ENCODE data around the gene DLL1. TPM values are rescaled to one million over a fixed set of nuclear protein-coding genes. Genes with fewer than 3 reads are reported as not detected.
"Not testable (repeated sequence)": the region's sequence is repeated elsewhere in the genome, so short reads cannot be mapped to it uniquely, and the experiment has no call there.

DLL1 gene
- total RNA-seq, 1 donor from 2014 or later = 16.5 TPM

DNA sequence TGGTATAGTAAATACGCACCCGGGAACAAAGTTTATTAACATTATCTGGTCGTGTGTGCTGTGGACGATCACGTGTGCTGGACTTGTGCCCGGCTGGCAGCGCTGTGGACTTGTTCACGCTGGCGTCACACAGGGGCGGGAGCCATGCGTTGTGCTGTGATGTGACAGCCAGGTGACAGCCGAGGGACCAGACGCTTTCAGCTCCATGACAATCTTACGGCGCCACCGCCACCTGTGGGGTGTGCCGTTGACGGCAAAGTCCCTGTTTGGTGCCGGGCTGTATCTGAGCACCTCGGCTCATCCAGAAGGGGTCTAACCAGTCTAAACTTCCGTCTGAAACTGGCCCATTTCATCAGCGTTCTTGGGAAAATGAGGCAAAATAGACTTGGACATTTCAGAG is 25.2 kb downstream of the DLL1 start:
- TF ChIP-seq, protein P1, sequence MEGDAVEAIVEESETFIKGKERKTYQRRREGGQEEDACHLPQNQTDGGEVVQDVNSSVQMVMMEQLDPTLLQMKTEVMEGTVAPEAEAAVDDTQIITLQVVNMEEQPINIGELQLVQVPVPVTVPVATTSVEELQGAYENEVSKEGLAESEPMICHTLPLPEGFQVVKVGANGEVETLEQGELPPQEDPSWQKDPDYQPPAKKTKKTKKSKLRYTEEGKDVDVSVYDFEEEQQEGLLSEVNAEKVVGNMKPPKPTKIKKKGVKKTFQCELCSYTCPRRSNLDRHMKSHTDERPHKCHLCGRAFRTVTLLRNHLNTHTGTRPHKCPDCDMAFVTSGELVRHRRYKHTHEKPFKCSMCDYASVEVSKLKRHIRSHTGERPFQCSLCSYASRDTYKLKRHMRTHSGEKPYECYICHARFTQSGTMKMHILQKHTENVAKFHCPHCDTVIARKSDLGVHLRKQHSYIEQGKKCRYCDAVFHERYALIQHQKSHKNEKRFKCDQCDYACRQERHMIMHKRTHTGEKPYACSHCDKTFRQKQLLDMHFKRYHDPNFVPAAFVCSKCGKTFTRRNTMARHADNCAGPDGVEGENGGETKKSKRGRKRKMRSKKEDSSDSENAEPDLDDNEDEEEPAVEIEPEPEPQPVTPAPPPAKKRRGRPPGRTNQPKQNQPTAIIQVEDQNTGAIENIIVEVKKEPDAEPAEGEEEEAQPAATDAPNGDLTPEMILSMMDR (IDR thresholded peaks at IDR 0.05) = no peak
- no peaks in the 10 kb centered on the region for H3K27me3 ChIP-seq
- H3K4me3 ChIP-seq = no peak overlapping the region
- no peaks in the 10 kb centered on the region for H3K4me1 ChIP-seq
- intact Hi-C loops (cut with DNase I) = no loop called here
- DNase-seq (ENCODE audit: low spot score in 2 of 2) = no peak
- no peak overlapping the region for H3K27ac ChIP-seq
- no peaks in the 10 kb centered on the region for H3K36me3 ChIP-seq
- H3K9me3 ChIP-seq = no peaks in the 10 kb centered on the region

DNA sequence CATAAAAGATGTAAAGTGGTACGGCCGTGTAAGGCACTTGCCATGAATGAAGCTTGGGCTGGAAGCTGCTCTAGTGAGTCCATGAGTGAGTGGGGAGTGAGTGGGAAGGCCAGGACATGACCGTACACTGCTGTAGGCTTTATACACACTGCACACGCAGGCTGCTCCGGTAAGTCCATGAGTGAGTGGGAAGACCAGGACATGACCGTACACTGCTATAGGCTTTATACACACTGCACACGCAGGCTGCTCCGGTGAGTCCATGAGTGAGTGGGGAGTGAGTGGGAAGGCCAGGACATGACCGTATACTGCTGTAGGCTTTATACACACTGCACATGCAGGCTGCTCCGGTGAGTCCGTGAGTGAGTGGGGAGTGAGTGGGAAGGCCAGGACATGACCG is 26.2 kb downstream of the DLL1 start:
- H3K36me3 ChIP-seq; intact Hi-C loops (cut with DNase I); DNase-seq (ENCODE audit: low spot score in 2 of 2): not testable (repeated sequence)

GRCh38 chr6:170264086-170264485 is 26.8 kb downstream of the DLL1 start:
- intact Hi-C loops (cut with DNase I) = no loop called here
- TF ChIP-seq, protein P1 (IDR thresholded peaks at IDR 0.05) = no peak
- H3K27ac ChIP-seq = no peak overlapping the region
- no peak for DNase-seq (ENCODE audit: low spot score in 2 of 2)
- H3K4me1 ChIP-seq = no peaks in the 10 kb centered on the region
- H3K4me3 ChIP-seq = no peak overlapping the region
- H3K9me3 ChIP-seq = no peaks in the 10 kb centered on the region
- no peaks in the 10 kb centered on the region for H3K36me3 ChIP-seq
- no peaks in the 10 kb centered on the region for H3K27me3 ChIP-seq

More for the DNA sequence above, 26.2 kb downstream of the DLL1 start:
- not testable (repeated sequence) for H3K4me3 ChIP-seq, H3K27me3 ChIP-seq, H3K27ac ChIP-seq, H3K4me1 ChIP-seq, H3K9me3 ChIP-seq

DNA sequence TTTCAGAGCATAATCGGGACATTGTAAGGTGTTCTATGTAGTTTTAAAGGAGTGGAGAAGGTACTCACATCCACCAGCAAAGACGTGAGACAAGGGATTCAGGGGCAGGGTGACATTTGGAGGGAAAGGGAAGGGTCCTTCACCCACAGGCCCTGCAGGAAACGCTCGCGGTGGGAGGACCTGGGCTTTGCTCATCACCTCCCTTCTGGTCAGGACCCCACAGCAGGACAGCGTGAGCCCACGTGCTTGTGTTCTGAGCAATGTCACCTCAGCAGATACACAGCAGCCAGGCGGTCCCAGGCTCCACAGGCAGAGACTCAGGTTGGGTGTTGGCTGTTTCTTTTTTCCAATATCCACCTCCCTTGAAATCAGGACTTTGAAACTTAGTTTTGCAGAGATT is 27.5 kb downstream of the DLL1 start:
- H3K27me3 ChIP-seq = no peaks in the 10 kb centered on the region
- H3K27ac ChIP-seq = no peak overlapping the region
- no peaks in the 10 kb centered on the region for H3K4me1 ChIP-seq
- TF ChIP-seq, protein P1 (IDR thresholded peaks at IDR 0.05) = no peak
- no peaks in the 10 kb centered on the region for H3K9me3 ChIP-seq
- DNase-seq (ENCODE audit: low spot score in 2 of 2) = no peak
- intact Hi-C loops (cut with DNase I) = no loop called here
- H3K4me3 ChIP-seq = no peak overlapping the region
- no peaks in the 10 kb centered on the region for H3K36me3 ChIP-seq

DNA sequence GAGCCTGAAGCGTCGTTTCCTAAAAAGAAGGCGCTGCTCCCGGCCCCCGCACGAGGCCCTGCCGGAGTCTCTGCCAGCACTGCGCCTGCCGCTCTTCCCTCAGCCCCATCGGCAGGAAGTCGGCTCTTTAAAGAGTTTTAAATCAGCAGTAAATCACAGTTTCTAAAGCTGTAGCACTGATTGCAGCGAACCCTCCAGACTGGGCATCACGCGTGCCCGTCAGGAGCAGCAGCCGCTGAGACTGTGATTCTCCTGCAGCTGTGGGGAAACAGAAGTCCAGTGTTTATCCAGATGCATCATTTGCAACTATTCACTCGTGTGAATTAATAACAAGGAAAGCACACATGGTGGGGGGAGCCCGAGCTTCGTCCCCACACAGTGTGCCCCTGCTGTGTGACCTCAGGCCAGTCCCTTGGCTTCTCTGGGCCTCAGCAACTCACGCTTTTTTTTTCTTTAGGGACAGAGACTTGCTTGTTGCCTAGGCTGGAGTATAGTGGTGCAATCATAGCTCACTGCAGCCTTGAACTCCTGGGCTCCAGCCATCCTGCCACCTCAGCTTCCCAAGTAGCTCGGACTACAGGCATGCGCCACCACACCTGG is 28.3 kb downstream of the DLL1 start:
- no peaks in the 10 kb centered on the region for H3K36me3 ChIP-seq
- H3K9me3 ChIP-seq = no peaks in the 10 kb centered on the region
- no peak overlapping the region for H3K4me3 ChIP-seq
- no peaks in the 10 kb centered on the region for H3K4me1 ChIP-seq
- TF ChIP-seq, protein P1 (IDR thresholded peaks at IDR 0.05) = no peak
- H3K27me3 ChIP-seq = no peaks in the 10 kb centered on the region
- DNase-seq (ENCODE audit: low spot score in 2 of 2) = no peak
- intact Hi-C loops (cut with DNase I) = no loop called here
- no peak overlapping the region for H3K27ac ChIP-seq

GRCh38 chr6:170261643-170262488 is 29.0 kb downstream of the DLL1 start:
- Histone ChIP-seq H3K27ac (no peak overlapping the region), H3K9me3 (no peaks in the 10 kb centered on the region), H3K36me3 (no peaks in the 10 kb centered on the region), H3K4me3 (no peak overlapping the region), H3K27me3 (no peaks in the 10 kb centered on the region), H3K4me1 (no peaks in the 10 kb centered on the region)
- TF ChIP-seq, protein P1 (IDR thresholded peaks at IDR 0.05) = no peak
- DNase-seq (ENCODE audit: low spot score in 2 of 2) = no peak
- intact Hi-C loops (cut with DNase I) = no loop called here

All from ascending aorta (tissue), 2 donors.